HepG2 (cell line): ENCODE measurements around the gene KLHL17. TPM values are rescaled to one million over a fixed set of nuclear protein-coding genes. Genes with fewer than 3 reads are reported as not detected.

Source experiments
- ARNT ChIP-seq: fragments of 450-650 bp; IDR thresholded peaks from 2 replicates; pipeline ENCODE4 v1.6.1; 2017
- ELF1 ChIP-seq: sonication (generic); formaldehyde crosslinking; IDR thresholded peaks from 2 replicates; pipeline ENCODE4 v1.4.0; 2020; ENCODE audit warnings: missing genetic modification reagents
- FOXJ3 ChIP-seq: sonication (generic); formaldehyde crosslinking; IDR thresholded peaks from 2 replicates; pipeline ENCODE4 v1.4.0; 2020; ENCODE audit warnings: missing genetic modification reagents, mild to moderate bottlenecking, borderline replicate concordance
- GATA4 ChIP-seq: sonication (generic); IDR thresholded peaks from 2 replicates; pipeline ENCODE4 v1.6.1; 2016; ENCODE audit warnings: antibody characterized with exemption, low read depth, borderline replicate concordance
- HNRNPUL1 ChIP-seq: fragments of 200-400 bp; formaldehyde crosslinking; IDR thresholded peaks from 2 replicates; pipeline ENCODE4 v1.6.1; 2017; ENCODE audit warnings: low read depth, mild to moderate bottlenecking, low read length, moderate library complexity
- JUN ChIP-seq: sonication (generic); formaldehyde crosslinking; IDR thresholded peaks from 2 replicates; pipeline ENCODE4 v1.4.0; 2020; ENCODE audit warnings: mild to moderate bottlenecking, missing genetic modification reagents
- NFYC ChIP-seq: IDR thresholded peaks from 2 replicates; pipeline ENCODE4 v1.6.1; 2016; ENCODE audit warnings: missing genetic modification reagents, missing compliant biosample characterization
- NR2F1 ChIP-seq, 2 experiments: fragments of 450-650 bp in 1 of 2; formaldehyde crosslinking in 1 of 2; IDR thresholded peaks; 2 replicates each; pipeline versions ENCODE4 v1.5.0 to v1.6.1; 2016 to 2020; ENCODE audit warnings: mild to moderate bottlenecking in 1 of 2, missing compliant biosample characterization in 1 of 2, missing genetic modification reagents in 1 of 2, moderate library complexity in 1 of 2
- NR2F6 ChIP-seq, 2 experiments: IDR thresholded peaks; 2 replicates each; pipeline ENCODE4 v1.6.1; 2016; ENCODE audit warnings: antibody characterized with exemption in 1 of 2, mild to moderate bottlenecking in 1 of 2
- SP1 ChIP-seq, 2 experiments: fragments of 450-650 bp in 1 of 2; sonication (generic) in 1 of 2; formaldehyde crosslinking in 1 of 2; IDR thresholded peaks; 2 replicates each; pipeline versions ENCODE4 v1.4.0 to v1.6.1; 2016 to 2020; ENCODE audit warnings: missing genetic modification reagents in 1 of 2
- TAF1 ChIP-seq: sonication (generic); formaldehyde crosslinking; IDR thresholded peaks from 2 replicates; pipeline ENCODE4 v1.4.0; 2020; ENCODE audit warnings: missing genetic modification reagents
- TARDBP ChIP-seq: sonication (generic); formaldehyde crosslinking; IDR thresholded peaks from 2 replicates; pipeline ENCODE4 v1.8.0; 2022; ENCODE audit warnings: mild to moderate bottlenecking, missing genetic modification reagents
- ZBTB7A ChIP-seq: sonication (generic); formaldehyde crosslinking; IDR thresholded peaks from 2 replicates; pipeline ENCODE4 v1.8.0; 2022; ENCODE audit warnings: mild to moderate bottlenecking, missing genetic modification reagents
- ZNF230 ChIP-seq: sonication (generic); formaldehyde crosslinking; IDR thresholded peaks from 2 replicates; pipeline ENCODE4 v1.4.0; 2020; ENCODE audit warnings: mild to moderate bottlenecking, missing genetic modification reagents
- ZNF235 ChIP-seq: sonication (generic); formaldehyde crosslinking; IDR thresholded peaks from 2 replicates; pipeline ENCODE4 v1.8.1; 2023; ENCODE audit warnings: mild to moderate bottlenecking, missing genetic modification reagents, borderline replicate concordance
- ZNF260 ChIP-seq: sonication (generic); formaldehyde crosslinking; IDR thresholded peaks from 2 replicates; pipeline ENCODE4 v1.4.0; 2020; ENCODE audit warnings: missing genetic modification reagents, low read depth, mild to moderate bottlenecking, borderline replicate concordance
- ZNF33B ChIP-seq: sonication (generic); formaldehyde crosslinking; IDR thresholded peaks from 2 replicates; pipeline ENCODE4 v1.5.1; 2020; ENCODE audit warnings: mild to moderate bottlenecking, missing genetic modification reagents
- ZNF350 ChIP-seq: sonication (generic); formaldehyde crosslinking; IDR thresholded peaks from 2 replicates; pipeline ENCODE4 v1.4.0; 2020; ENCODE audit warnings: mild to moderate bottlenecking, low read depth, missing genetic modification reagents, borderline replicate concordance
- ZNF703 ChIP-seq: sonication (generic); formaldehyde crosslinking; IDR thresholded peaks from 2 replicates; pipeline ENCODE4 v1.5.1; 2020; ENCODE audit warnings: missing genetic modification reagents, mild to moderate bottlenecking, moderate library complexity, borderline replicate concordance
- ZNF724P ChIP-seq: sonication (generic); formaldehyde crosslinking; IDR thresholded peaks from 2 replicates; pipeline ENCODE4 v1.8.0; 2022; ENCODE audit warnings: missing genetic modification reagents, borderline replicate concordance
- ZNF746 ChIP-seq: sonication (generic); formaldehyde crosslinking; IDR thresholded peaks from 2 replicates; pipeline ENCODE4 v1.8.0; 2022; ENCODE audit warnings: mild to moderate bottlenecking, missing genetic modification reagents
- polyA plus RNA-seq, 8 experiments: library from polyadenylated mRNA; depleted of rRNA in 3 of 8; stranded (reverse) in 7 of 8; unstranded in 1 of 8; fragments of >200 nt; fragmentation: Illumina TruSeq in 4 of 8; extraction: Trizol in 4 of 8; gene quantifications; 2 replicates each; pipeline versions ENCODE4 v1.2.1 to v1.2.3, GENCODE V29; 2011 to 2016; ENCODE audit warnings: low read depth in 4 of 8, missing spikeins in 1 of 8, mixed read lengths in 1 of 8; ENCODE audit not compliant: insufficient read depth in 1 of 8
- total RNA-seq, 5 experiments: library from RNA; depleted of rRNA; stranded (reverse); fragments of >200 nt; fragmentation: Illumina TruSeq; extraction: Trizol; gene quantifications; 2 replicates each; pipeline ENCODE4 v1.2.3, GENCODE V29; 2016; ENCODE audit warnings: low read depth in 1 of 5
- TF ChIP-seq, protein P1 (sequence below): sonication (generic); formaldehyde crosslinking; IDR thresholded peaks from 2 replicates; pipeline ENCODE4 v1.4.0; 2020; ENCODE audit warnings: missing genetic modification reagents, borderline replicate concordance
- TF ChIP-seq, protein P2 (sequence below): sonication (generic); formaldehyde crosslinking; IDR thresholded peaks from 2 replicates; pipeline ENCODE4 v1.4.0; 2020; ENCODE audit warnings: missing genetic modification reagents, borderline replicate concordance

The KLHL17 gene
- total and polyA plus RNA-seq, 2 of the 13 experiments (the other 11 are each of a cell fraction or from before 2014, with no cell fraction given) = 9.3 to 24.7 TPM

DNA sequence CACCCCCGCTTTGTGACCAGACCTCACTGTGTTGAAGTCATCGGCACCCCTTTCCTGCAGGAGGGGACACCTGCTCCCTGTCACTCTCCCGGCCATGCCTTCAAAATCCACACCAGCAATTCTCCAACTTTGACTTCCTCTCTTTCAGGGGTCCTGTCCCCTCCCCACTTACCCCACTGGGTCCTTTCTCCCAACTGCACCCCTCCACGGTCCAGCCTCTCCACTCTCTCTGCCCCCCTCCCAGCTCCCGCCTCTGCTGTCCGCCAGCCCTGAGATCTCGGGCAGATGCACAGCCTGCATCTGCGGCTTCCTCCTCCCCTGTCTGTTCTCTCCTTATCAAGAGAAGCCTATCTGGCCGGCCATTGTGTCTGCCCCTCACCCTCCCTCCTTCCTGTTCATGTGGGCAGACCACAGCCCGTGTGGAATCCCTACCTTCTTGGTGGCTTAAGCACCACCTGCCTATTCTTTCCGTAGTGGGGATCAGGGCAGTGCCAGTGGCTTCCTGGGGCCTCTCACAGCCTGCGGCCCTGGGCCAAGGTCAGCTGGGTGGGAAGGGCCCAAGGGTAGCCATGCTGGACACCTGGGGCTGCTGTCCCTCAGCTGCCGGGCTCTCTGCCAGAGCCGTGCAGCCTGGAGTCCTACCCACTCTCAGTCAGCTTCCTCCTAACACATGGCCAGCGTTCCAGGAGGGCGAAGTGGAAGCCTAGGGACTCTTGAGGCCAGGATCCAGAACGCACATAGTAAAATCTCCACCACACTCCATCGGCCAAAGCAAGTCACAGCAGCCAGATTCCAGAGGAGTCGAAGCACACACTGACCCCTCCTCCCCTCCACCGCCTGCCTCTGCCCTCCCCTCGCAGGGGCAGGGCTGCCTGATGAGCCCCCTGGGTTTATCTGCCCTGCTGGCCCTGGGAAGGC, 44.7 kb downstream of the KLHL17 start (continued):
- TF ChIP-seq, protein P1, sequence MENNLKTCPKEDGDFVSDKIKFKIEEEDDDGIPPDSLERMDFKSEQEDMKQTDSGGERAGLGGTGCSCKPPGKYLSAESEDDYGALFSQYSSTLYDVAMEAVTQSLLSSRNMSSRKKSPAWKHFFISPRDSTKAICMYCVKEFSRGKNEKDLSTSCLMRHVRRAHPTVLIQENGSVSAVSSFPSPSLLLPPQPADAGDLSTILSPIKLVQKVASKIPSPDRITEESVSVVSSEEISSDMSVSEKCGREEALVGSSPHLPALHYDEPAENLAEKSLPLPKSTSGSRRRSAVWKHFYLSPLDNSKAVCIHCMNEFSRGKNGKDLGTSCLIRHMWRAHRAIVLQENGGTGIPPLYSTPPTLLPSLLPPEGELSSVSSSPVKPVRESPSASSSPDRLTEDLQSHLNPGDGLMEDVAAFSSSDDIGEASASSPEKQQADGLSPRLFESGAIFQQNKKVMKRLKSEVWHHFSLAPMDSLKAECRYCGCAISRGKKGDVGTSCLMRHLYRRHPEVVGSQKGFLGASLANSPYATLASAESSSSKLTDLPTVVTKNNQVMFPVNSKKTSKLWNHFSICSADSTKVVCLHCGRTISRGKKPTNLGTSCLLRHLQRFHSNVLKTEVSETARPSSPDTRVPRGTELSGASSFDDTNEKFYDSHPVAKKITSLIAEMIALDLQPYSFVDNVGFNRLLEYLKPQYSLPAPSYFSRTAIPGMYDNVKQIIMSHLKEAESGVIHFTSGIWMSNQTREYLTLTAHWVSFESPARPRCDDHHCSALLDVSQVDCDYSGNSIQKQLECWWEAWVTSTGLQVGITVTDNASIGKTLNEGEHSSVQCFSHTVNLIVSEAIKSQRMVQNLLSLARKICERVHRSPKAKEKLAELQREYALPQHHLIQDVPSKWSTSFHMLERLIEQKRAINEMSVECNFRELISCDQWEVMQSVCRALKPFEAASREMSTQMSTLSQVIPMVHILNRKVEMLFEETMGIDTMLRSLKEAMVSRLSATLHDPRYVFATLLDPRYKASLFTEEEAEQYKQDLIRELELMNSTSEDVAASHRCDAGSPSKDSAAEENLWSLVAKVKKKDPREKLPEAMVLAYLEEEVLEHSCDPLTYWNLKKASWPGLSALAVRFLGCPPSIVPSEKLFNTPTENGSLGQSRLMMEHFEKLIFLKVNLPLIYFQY (CRISPR knock-in tag) = no peak
- TF ChIP-seq ZNF235 (CRISPR knock-in tag) = 0 out of 2 replicates have a peak, but pooled peaks have one; percentile 59
- no peak for TF ChIP-seq GATA4
- TF ChIP-seq ZBTB7A (CRISPR knock-in tag) = peak; percentile 83
- TF ChIP-seq ZNF703 (CRISPR knock-in tag) = no peak
- peak; percentile 50; the same call in 1 of the 2 replicates for TF ChIP-seq TAF1 (CRISPR knock-in tag)
- TF ChIP-seq NR2F6 (IDR thresholded peaks at IDR 0.05) = peak; percentile 38
- TF ChIP-seq NR2F6 (CRISPR knock-in tag; IDR thresholded peaks at IDR 0.05) = peak; percentile 65
- TF ChIP-seq ZNF260 = no peak
- no peak for TF ChIP-seq ARNT
- TF ChIP-seq ZNF230 (CRISPR knock-in tag) = 0 out of 2 replicates have a peak, but pooled peaks have one; percentile 36
- 0 out of 4 replicates have a peak, but pooled peaks of 1 of the 2 experiments have one; percentile 18 for TF ChIP-seq NR2F1 (CRISPR knock-in tag; IDR thresholded peaks at IDR 0.05)
- TF ChIP-seq ELF1 (CRISPR knock-in tag) = peak; percentile 56; the same call in 1 of the 2 replicates
- 0 out of 2 replicates have a peak, but pooled peaks have one; percentile 54 for TF ChIP-seq ZNF746 (CRISPR knock-in tag)
- TF ChIP-seq, protein P2, sequence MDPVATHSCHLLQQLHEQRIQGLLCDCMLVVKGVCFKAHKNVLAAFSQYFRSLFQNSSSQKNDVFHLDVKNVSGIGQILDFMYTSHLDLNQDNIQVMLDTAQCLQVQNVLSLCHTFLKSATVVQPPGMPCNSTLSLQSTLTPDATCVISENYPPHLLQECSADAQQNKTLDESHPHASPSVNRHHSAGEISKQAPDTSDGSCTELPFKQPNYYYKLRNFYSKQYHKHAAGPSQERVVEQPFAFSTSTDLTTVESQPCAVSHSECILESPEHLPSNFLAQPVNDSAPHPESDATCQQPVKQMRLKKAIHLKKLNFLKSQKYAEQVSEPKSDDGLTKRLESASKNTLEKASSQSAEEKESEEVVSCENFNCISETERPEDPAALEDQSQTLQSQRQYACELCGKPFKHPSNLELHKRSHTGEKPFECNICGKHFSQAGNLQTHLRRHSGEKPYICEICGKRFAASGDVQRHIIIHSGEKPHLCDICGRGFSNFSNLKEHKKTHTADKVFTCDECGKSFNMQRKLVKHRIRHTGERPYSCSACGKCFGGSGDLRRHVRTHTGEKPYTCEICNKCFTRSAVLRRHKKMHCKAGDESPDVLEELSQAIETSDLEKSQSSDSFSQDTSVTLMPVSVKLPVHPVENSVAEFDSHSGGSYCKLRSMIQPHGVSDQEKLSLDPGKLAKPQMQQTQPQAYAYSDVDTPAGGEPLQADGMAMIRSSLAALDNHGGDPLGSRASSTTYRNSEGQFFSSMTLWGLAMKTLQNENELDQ = 0 out of 2 replicates have a peak, but pooled peaks have one; percentile 12
- TF ChIP-seq TARDBP (CRISPR knock-in tag) = peak; percentile 63; the same call in 1 of the 2 replicates
- TF ChIP-seq JUN (CRISPR knock-in tag) = no peak
- TF ChIP-seq FOXJ3 = no peak
- no peak for TF ChIP-seq ZNF724P
- no peak for TF ChIP-seq NFYC (CRISPR knock-in tag)
- peak; percentile 18; the same call in 1 of the 2 replicates for TF ChIP-seq ZNF350
- TF ChIP-seq ZNF33B (CRISPR knock-in tag) = no peak
- TF ChIP-seq SP1 (IDR thresholded peaks at IDR 0.05) = no peak
- TF ChIP-seq SP1 (CRISPR knock-in tag; IDR thresholded peaks at IDR 0.05) = no peak
- no peak for TF ChIP-seq HNRNPUL1
